ENCODE results near the gene PPARGC1A. TPM values are rescaled to one million over a fixed set of nuclear protein-coding genes. Genes with fewer than 3 reads are reported as not detected.

Gene PPARGC1A
- total and polyA plus RNA-seq, 2 of the 13 experiments (the other 11 are each of a cell fraction or from before 2014, with no cell fraction given), result 20.7 to 37.3 TPM

DNA sequence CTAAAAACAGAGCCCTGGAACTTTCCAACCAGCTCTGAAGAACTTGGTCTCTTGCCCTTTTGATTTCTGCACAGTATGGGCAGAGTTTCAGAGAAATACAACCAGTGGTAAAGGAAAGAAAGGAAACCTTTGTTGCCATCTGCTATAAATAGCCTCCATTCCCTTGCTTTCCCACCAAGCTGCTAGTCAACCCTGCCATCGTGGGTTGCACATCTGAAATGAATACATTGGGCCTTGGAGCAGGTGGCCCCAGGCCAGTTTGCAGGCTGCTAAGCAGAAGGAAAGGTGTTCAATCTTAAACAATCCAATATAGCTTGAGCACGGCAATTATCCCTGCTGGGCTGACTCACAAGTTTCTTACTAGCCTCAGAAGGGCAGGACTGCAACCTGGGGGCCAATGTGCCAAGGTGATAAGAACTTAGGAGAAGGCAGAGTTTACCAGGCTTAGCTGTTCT, 142.5 kb downstream of the PPARGC1A start:
- TF ChIP-seq SNRNP70 (IDR thresholded peaks at IDR 0.05; ENCODE audit: low read depth, low read length) (no peak), HMG20A (CRISPR knock-in tag; IDR thresholded peaks at IDR 0.05; ENCODE audit: borderline replicate concordance) (no peak), ZKSCAN5 (CRISPR knock-in tag; IDR thresholded peaks at IDR 0.05) (no peak), ATAD3A (CRISPR knock-in tag; IDR thresholded peaks at IDR 0.05) (no peak), DPF2 (CRISPR knock-in tag; IDR thresholded peaks at IDR 0.05; ENCODE audit: borderline replicate concordance, low read depth) (no peak), ZNF33B (CRISPR knock-in tag; IDR thresholded peaks at IDR 0.05) (no peak), ZMYM2 (CRISPR knock-in tag; IDR thresholded peaks at IDR 0.05) (no peak), ZNF550 (CRISPR knock-in tag; IDR thresholded peaks at IDR 0.05; ENCODE audit: borderline replicate concordance) (no peak), SAP130 (CRISPR knock-in tag; IDR thresholded peaks at IDR 0.05; ENCODE audit: low read depth) (no peak), ZNF414 (CRISPR knock-in tag; IDR thresholded peaks at IDR 0.05) (no peak), ETV6 (CRISPR knock-in tag; conservative IDR thresholded peaks at IDR 0.05) (no peak), ZNF724P (CRISPR knock-in tag; IDR thresholded peaks at IDR 0.05; ENCODE audit: borderline replicate concordance) (no peak), GATA4 (IDR thresholded peaks at IDR 0.05; ENCODE audit: borderline replicate concordance, low read depth) (no peak), THAP11 (CRISPR knock-in tag; IDR thresholded peaks at IDR 0.05) (no peak), GABPA (IDR thresholded peaks at IDR 0.05; ENCODE audit: low read depth, low read length) (no peak), GABPA (CRISPR knock-in tag; IDR thresholded peaks at IDR 0.05; ENCODE audit: low read depth) (no peak), ZNF432 (CRISPR knock-in tag; IDR thresholded peaks at IDR 0.05; ENCODE audit: borderline replicate concordance) (no peak), ZNF24 (IDR thresholded peaks at IDR 0.05) (no peak), RFX3 (CRISPR knock-in tag; IDR thresholded peaks at IDR 0.05) (no peak)
- TF ChIP-seq, protein P1, sequence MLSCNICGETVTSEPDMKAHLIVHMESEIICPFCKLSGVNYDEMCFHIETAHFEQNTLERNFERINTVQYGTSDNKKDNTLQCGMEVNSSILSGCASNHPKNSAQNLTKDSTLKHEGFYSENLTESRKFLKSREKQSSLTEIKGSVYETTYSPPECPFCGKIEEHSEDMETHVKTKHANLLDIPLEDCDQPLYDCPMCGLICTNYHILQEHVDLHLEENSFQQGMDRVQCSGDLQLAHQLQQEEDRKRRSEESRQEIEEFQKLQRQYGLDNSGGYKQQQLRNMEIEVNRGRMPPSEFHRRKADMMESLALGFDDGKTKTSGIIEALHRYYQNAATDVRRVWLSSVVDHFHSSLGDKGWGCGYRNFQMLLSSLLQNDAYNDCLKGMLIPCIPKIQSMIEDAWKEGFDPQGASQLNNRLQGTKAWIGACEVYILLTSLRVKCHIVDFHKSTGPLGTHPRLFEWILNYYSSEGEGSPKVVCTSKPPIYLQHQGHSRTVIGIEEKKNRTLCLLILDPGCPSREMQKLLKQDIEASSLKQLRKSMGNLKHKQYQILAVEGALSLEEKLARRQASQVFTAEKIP (CRISPR knock-in tag; IDR thresholded peaks at IDR 0.05; ENCODE audit: borderline replicate concordance), result no peak
- no peak overlapping the region for H3K4me3 ChIP-seq (replicated peaks in 1 of 3; ENCODE audit: insufficient read depth in 1 of 3, low read depth in 2 of 3, low read length in 3 of 3)
- ChIA-PET CTCF (ENCODE audit: low intra/inter-chr PET ratio, low total read pairs) (no interaction called here), POLR2A (no interaction called here)
- H4K20me1 ChIP-seq (ENCODE audit: insufficient read depth, low read length), result no peaks in the 10 kb centered on the region
- H3K4me2 ChIP-seq (ENCODE audit: low read depth, low read length), result no peak overlapping the region
- in situ Hi-C loops (cut with HindIII; ENCODE audit: extremely low pct_ligation_motif_present, low pct_unique_long_range_greater_than_20kb) (no loop called here), intact Hi-C loops (cut with micrococcal nuclease; ENCODE audit: unreplicated experiment) (no loop called here)
- H3K27me3 ChIP-seq (ENCODE audit: control insufficient read depth in 1 of 2, insufficient read depth in 2 of 2, low read length in 2 of 2), result no peaks in the 10 kb centered on the region
- H3K9me3 ChIP-seq (ENCODE audit: low read length), result no peaks in the 10 kb centered on the region
- DNase-seq (ENCODE audit: low spot score), result no peak
- no peaks in the 10 kb centered on the region for H3K79me2 ChIP-seq (ENCODE audit: insufficient read depth, low read length)
- no peak for ATAC-seq
- H3K27ac ChIP-seq (ENCODE audit: extremely low read length, insufficient read depth, low read length), result no peak overlapping the region
- no peak for FAIRE-seq
- H2AFZ ChIP-seq (ENCODE audit: low read length), result no peak overlapping the region
- BruUV-seq (replicated peaks), result no TSS peak
- no peaks in the 10 kb centered on the region for H3K4me1 ChIP-seq (ENCODE audit: insufficient read depth, low read length)
- H3K36me3 ChIP-seq (replicated peaks in 1 of 2; ENCODE audit: control insufficient read depth in 1 of 2, insufficient read depth in 2 of 2, low read length in 2 of 2), result no peaks in the 10 kb centered on the region
- WGBS (ENCODE audit: low lambda C conversion rate), result 0% methylated on average over 2 of the region's 2 CpGs
- H3K9ac ChIP-seq (ENCODE audit: insufficient read depth, low read depth, low read length), result no peak overlapping the region

All from HepG2 (cell line).